ENCODE data around the gene PPIE. TPM values are rescaled to one million over a fixed set of nuclear protein-coding genes. Genes with fewer than 3 reads are reported as not detected.

Gene PPIE
- total RNA-seq, 1 experiment from 2014 or later = 43.7 TPM

- peak; percentile 43 for DNase-seq (ENCODE audit: low spot score)
These were observed 18.3 kb upstream of the PPIE start for GRCh38 chr1:39720094-39720999.

GRCh38 chr1:39721664-39722063 lies 17.0 kb upstream of the PPIE start:
- DNase-seq (ENCODE audit: low spot score) = no peak

- DNase-seq (ENCODE audit: low spot score) = no peak
These were observed 16.2 kb upstream of the PPIE start for GRCh38 chr1:39722495-39722894.

GRCh38 chr1:39726600-39726999 lies 12.1 kb upstream of the PPIE start:
- DNase-seq (ENCODE audit: low spot score) = no peak

GRCh38 chr1:39727221-39727931 lies 11.3 kb upstream of the PPIE start:
- no peak for DNase-seq (ENCODE audit: low spot score)

- DNase-seq (ENCODE audit: low spot score) = no peak
These were observed 10.8 kb upstream of the PPIE start for GRCh38 chr1:39727932-39728317.

- DNase-seq (ENCODE audit: low spot score) = no peak
These were observed 9.7 kb upstream of the PPIE start for GRCh38 chr1:39729030-39729429.

GRCh38 chr1:39729842-39730241 lies 8.8 kb upstream of the PPIE start:
- DNase-seq (ENCODE audit: low spot score) = no peak

- no peak for DNase-seq (ENCODE audit: low spot score)
These were observed 6.0 kb upstream of the PPIE start for GRCh38 chr1:39732730-39733129.

GRCh38 chr1:39733161-39733560 lies 5.5 kb upstream of the PPIE start:
- DNase-seq (ENCODE audit: low spot score) = no peak

- DNase-seq (ENCODE audit: low spot score) = peak; percentile 51
These were observed 3.0 kb upstream of the PPIE start for GRCh38 chr1:39735731-39736130.

GRCh38 chr1:39737546-39738169 lies 1.0 kb upstream of the PPIE start:
- no peak for DNase-seq (ENCODE audit: low spot score)

GRCh38 chr1:39745016-39745670 lies 6.5 kb downstream of the PPIE start:
- DNase-seq (ENCODE audit: low spot score) = no peak

GRCh38 chr1:39751595-39751994 lies 12.9 kb downstream of the PPIE start:
- DNase-seq (ENCODE audit: low spot score) = no peak

GRCh38 chr1:39752703-39753102 lies 14.0 kb downstream of the PPIE start:
- no peak for DNase-seq (ENCODE audit: low spot score)

- no peak for DNase-seq (ENCODE audit: low spot score)
These were observed 14.7 kb downstream of the PPIE start for GRCh38 chr1:39753132-39754025.

- DNase-seq (ENCODE audit: low spot score) = no peak
These were observed 15.4 kb downstream of the PPIE start for GRCh38 chr1:39754026-39754570.

GRCh38 chr1:39754906-39755504 lies 16.3 kb downstream of the PPIE start:
- DNase-seq (ENCODE audit: low spot score) = no peak

GRCh38 chr1:39755965-39756659 lies 17.4 kb downstream of the PPIE start:
- DNase-seq (ENCODE audit: low spot score) = no peak

- DNase-seq (ENCODE audit: low spot score) = no peak
These were observed 18.8 kb downstream of the PPIE start for GRCh38 chr1:39757501-39757900.
